HEK293 (cell line): ENCODE data around the gene GPHN.

Source experiments
- BCL11B ChIP-seq: fragments of 450-650 bp; formaldehyde crosslinking; IDR thresholded peaks from 2 replicates; pipeline ENCODE4 v1.5.1; 2016; ENCODE audit warnings: low read depth, missing biosample characterization, missing genetic modification characterization
- HOXA7 ChIP-seq: sonication (generic); formaldehyde crosslinking; IDR thresholded peaks from 2 replicates; pipeline ENCODE4 v1.8.1; 2022; ENCODE audit warnings: missing genetic modification reagents, borderline replicate concordance
- KLF16 ChIP-seq: fragments of 450-650 bp; formaldehyde crosslinking; IDR thresholded peaks from 2 replicates; pipeline ENCODE4 v1.5.1; 2017; ENCODE audit warnings: missing biosample characterization, missing genetic modification characterization
- SP3 ChIP-seq: fragments of 450-650 bp; formaldehyde crosslinking; IDR thresholded peaks from 2 replicates; pipeline ENCODE4 v1.5.1; 2016; ENCODE audit warnings: missing biosample characterization, missing genetic modification characterization
- ZBTB20 ChIP-seq: fragments of 450-650 bp; formaldehyde crosslinking; IDR thresholded peaks from 2 replicates; pipeline ENCODE4 v1.5.1; 2016; ENCODE audit warnings: missing biosample characterization, missing genetic modification characterization
- ZNF133 ChIP-seq: fragments of 450-650 bp; formaldehyde crosslinking; IDR thresholded peaks from 2 replicates; pipeline ENCODE4 v1.5.1; 2016; ENCODE audit warnings: missing biosample characterization, missing genetic modification characterization
- ZNF175 ChIP-seq: fragments of 450-650 bp; formaldehyde crosslinking; IDR thresholded peaks from 2 replicates; pipeline ENCODE4 v1.5.1; 2016; ENCODE audit warnings: missing biosample characterization, missing genetic modification characterization
- ZNF211 ChIP-seq: fragments of 450-650 bp; formaldehyde crosslinking; IDR thresholded peaks from 2 replicates; pipeline ENCODE4 v1.5.1; 2016; ENCODE audit warnings: low read depth, missing biosample characterization, missing genetic modification characterization
- ZNF221 ChIP-seq: fragments of 450-650 bp; formaldehyde crosslinking; IDR thresholded peaks from 2 replicates; pipeline ENCODE4 v1.5.1; 2017; ENCODE audit warnings: missing biosample characterization, missing genetic modification characterization, borderline replicate concordance
- ZNF311 ChIP-seq: fragments of 450-650 bp; formaldehyde crosslinking; IDR thresholded peaks from 2 replicates; pipeline ENCODE4 v1.5.1; 2017; ENCODE audit warnings: missing biosample characterization, missing genetic modification characterization, borderline replicate concordance
- ZNF423 ChIP-seq: fragments of 450-650 bp; formaldehyde crosslinking; IDR thresholded peaks from 2 replicates; pipeline ENCODE4 v1.5.1; 2016; ENCODE audit warnings: missing biosample characterization, missing genetic modification characterization
- ZNF48 ChIP-seq: fragments of 450-650 bp; formaldehyde crosslinking; IDR thresholded peaks from 2 replicates; pipeline ENCODE4 v1.5.1; 2016; ENCODE audit warnings: missing biosample characterization, missing genetic modification characterization
- ZNF501 ChIP-seq: fragments of 450-650 bp; formaldehyde crosslinking; IDR thresholded peaks from 2 replicates; pipeline ENCODE4 v1.5.1; 2016; ENCODE audit warnings: missing biosample characterization, missing genetic modification characterization
- ZNF514 ChIP-seq: fragments of 450-650 bp; formaldehyde crosslinking; IDR thresholded peaks from 2 replicates; pipeline ENCODE4 v1.5.1; 2016; ENCODE audit warnings: missing biosample characterization, missing genetic modification characterization
- ZNF548 ChIP-seq: fragments of 450-650 bp; formaldehyde crosslinking; IDR thresholded peaks from 2 replicates; pipeline ENCODE4 v1.5.1; 2016; ENCODE audit warnings: missing biosample characterization, missing genetic modification characterization
- ZNF600 ChIP-seq: fragments of 450-650 bp; formaldehyde crosslinking; IDR thresholded peaks from 2 replicates; pipeline ENCODE4 v1.5.1; 2016; ENCODE audit warnings: missing biosample characterization, missing genetic modification characterization
- ZNF626 ChIP-seq: fragments of 450-650 bp; sonication (Bioruptor Pico); formaldehyde crosslinking; IDR thresholded peaks from 2 replicates; pipeline ENCODE4 v1.5.1; 2018; ENCODE audit warnings: missing biosample characterization, missing genetic modification characterization, inconsistent platforms
- ZNF660 ChIP-seq: fragments of 450-650 bp; IDR thresholded peaks from 2 replicates; pipeline ENCODE4 v1.5.1; 2018; ENCODE audit warnings: missing biosample characterization, mild to moderate bottlenecking, missing genetic modification characterization
- ZNF76 ChIP-seq: fragments of 450-650 bp; formaldehyde crosslinking; IDR thresholded peaks from 2 replicates; pipeline ENCODE4; 2016; ENCODE audit warnings: low read depth, missing biosample characterization, missing genetic modification characterization, borderline replicate concordance
- ZNF777 ChIP-seq: fragments of 450-650 bp; formaldehyde crosslinking; IDR thresholded peaks from 2 replicates; pipeline ENCODE4 v1.5.1; 2017; ENCODE audit warnings: missing biosample characterization, missing genetic modification characterization, borderline replicate concordance
- ZNF785 ChIP-seq: fragments of 450-650 bp; formaldehyde crosslinking; IDR thresholded peaks from 2 replicates; pipeline ENCODE4 v1.5.1; 2016; ENCODE audit warnings: missing biosample characterization, missing genetic modification characterization
- ZNF837 ChIP-seq: fragments of 450-650 bp; formaldehyde crosslinking; IDR thresholded peaks from 2 replicates; pipeline ENCODE4 v1.5.1; 2016; ENCODE audit warnings: missing biosample characterization, missing genetic modification characterization
- TF ChIP-seq, protein P1 (sequence below): fragments of 450-650 bp; formaldehyde crosslinking; IDR thresholded peaks from 2 replicates; pipeline ENCODE4 v1.5.1; 2016; ENCODE audit warnings: missing biosample characterization, missing genetic modification characterization, borderline replicate concordance
- TF ChIP-seq, protein P2 (sequence below): fragments of 450-650 bp; formaldehyde crosslinking; IDR thresholded peaks from 2 replicates; pipeline ENCODE4 v1.5.1; 2016; ENCODE audit warnings: missing biosample characterization, missing genetic modification characterization
- TF ChIP-seq, protein P3 (sequence below): fragments of 450-650 bp; formaldehyde crosslinking; IDR thresholded peaks from 2 replicates; pipeline ENCODE4 v1.5.1; 2016; ENCODE audit warnings: missing biosample characterization, missing genetic modification characterization
- TF ChIP-seq, protein P4 (sequence below): fragments of 450-650 bp; formaldehyde crosslinking; IDR thresholded peaks from 2 replicates; pipeline ENCODE4 v1.5.1; 2016; ENCODE audit warnings: missing biosample characterization, missing genetic modification characterization
- TF ChIP-seq, protein P5 (sequence below): fragments of 450-650 bp; formaldehyde crosslinking; IDR thresholded peaks from 2 replicates; pipeline ENCODE4 v1.5.1; 2016; ENCODE audit warnings: missing biosample characterization, missing genetic modification characterization
- TF ChIP-seq, protein P6 (sequence below): fragments of 450-650 bp; formaldehyde crosslinking; IDR thresholded peaks from 2 replicates; pipeline ENCODE4 v1.5.1; 2016; ENCODE audit warnings: missing biosample characterization, missing genetic modification characterization, borderline replicate concordance
- TF ChIP-seq, protein P7 (sequence below): fragments of 450-650 bp; IDR thresholded peaks from 2 replicates; pipeline ENCODE4 v1.5.1; 2018; ENCODE audit warnings: missing biosample characterization, missing genetic modification characterization

Gene GPHN

DNA sequence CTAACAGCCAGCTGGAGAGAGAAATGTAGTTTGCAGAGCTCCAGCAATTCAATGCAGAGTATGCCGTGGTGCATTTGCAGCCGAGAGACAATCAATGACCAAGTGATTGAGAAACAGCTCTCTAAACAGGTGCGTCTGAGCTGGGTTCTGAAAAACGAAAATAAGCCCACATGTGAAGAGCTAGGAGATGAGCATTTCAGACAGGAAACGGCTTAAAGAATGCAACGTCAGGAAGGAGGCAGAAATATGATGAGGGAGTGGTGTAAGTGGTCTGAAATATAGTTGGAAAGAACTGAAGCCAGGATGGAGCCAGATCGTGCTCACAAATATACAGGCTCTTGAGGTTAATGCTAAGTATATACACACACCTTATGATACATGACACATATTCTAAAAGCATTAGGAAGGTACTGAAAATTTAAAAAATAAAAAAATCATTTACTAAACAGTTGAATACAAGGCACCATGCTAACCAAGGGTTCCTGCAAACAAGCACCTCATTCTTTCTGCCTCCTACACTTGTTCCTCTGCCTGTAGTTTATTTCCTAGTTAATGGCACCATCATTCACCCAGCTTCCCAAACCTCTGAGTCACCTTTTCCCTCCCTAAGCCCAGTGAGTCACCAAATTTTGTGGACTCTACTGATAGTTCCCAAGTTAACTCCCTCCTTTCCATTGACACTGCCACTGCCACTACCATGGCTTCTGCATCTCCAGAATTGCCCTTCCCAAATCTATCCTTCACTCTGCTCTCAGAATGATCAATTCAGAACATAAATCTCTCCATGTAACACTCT lies 679.0 kb downstream of the GPHN start (continued):
- TF ChIP-seq, protein P1, sequence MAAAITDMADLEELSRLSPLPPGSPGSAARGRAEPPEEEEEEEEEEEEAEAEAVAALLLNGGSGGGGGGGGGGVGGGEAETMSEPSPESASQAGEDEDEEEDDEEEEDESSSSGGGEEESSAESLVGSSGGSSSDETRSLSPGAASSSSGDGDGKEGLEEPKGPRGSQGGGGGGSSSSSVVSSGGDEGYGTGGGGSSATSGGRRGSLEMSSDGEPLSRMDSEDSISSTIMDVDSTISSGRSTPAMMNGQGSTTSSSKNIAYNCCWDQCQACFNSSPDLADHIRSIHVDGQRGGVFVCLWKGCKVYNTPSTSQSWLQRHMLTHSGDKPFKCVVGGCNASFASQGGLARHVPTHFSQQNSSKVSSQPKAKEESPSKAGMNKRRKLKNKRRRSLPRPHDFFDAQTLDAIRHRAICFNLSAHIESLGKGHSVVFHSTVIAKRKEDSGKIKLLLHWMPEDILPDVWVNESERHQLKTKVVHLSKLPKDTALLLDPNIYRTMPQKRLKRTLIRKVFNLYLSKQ (tag by site-specific recombination) = no peak
- TF ChIP-seq HOXA7 (CRISPR knock-in tag) (no peak), ZNF48 (tag by site-specific recombination) (no peak), ZNF311 (tag by site-specific recombination) (no peak), ZNF785 (tag by site-specific recombination) (no peak), ZNF175 (tag by site-specific recombination) (no peak), ZNF548 (no peak), ZNF76 (tag by site-specific recombination) (no peak), ZNF211 (tag by site-specific recombination) (no peak), ZNF501 (tag by site-specific recombination) (no peak), SP3 (tag by site-specific recombination) (no peak), ZNF837 (tag by site-specific recombination) (no peak), ZNF660 (tag by site-specific recombination) (no peak), ZNF221 (tag by site-specific recombination) (no peak), ZNF600 (tag by site-specific recombination) (peak; percentile 46; the same call in 1 of the 2 replicates), ZNF423 (tag by site-specific recombination) (no peak), ZNF514 (tag by site-specific recombination) (no peak), ZNF133 (tag by site-specific recombination) (no peak), BCL11B (no peak), KLF16 (no peak), ZBTB20 (no peak), ZNF626 (tag by site-specific recombination) (no peak), ZNF777 (tag by site-specific recombination) (no peak)
- TF ChIP-seq, protein P2, sequence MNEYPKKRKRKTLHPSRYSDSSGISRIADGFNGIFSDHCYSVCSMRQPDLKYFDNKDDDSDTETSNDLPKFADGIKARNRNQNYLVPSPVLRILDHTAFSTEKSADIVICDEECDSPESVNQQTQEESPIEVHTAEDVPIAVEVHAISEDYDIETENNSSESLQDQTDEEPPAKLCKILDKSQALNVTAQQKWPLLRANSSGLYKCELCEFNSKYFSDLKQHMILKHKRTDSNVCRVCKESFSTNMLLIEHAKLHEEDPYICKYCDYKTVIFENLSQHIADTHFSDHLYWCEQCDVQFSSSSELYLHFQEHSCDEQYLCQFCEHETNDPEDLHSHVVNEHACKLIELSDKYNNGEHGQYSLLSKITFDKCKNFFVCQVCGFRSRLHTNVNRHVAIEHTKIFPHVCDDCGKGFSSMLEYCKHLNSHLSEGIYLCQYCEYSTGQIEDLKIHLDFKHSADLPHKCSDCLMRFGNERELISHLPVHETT (tag by site-specific recombination) = no peak
- TF ChIP-seq, protein P3, sequence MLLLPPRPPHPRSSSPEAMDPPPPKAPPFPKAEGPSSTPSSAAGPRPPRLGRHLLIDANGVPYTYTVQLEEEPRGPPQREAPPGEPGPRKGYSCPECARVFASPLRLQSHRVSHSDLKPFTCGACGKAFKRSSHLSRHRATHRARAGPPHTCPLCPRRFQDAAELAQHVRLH (tag by site-specific recombination) = no peak
- TF ChIP-seq, protein P4, sequence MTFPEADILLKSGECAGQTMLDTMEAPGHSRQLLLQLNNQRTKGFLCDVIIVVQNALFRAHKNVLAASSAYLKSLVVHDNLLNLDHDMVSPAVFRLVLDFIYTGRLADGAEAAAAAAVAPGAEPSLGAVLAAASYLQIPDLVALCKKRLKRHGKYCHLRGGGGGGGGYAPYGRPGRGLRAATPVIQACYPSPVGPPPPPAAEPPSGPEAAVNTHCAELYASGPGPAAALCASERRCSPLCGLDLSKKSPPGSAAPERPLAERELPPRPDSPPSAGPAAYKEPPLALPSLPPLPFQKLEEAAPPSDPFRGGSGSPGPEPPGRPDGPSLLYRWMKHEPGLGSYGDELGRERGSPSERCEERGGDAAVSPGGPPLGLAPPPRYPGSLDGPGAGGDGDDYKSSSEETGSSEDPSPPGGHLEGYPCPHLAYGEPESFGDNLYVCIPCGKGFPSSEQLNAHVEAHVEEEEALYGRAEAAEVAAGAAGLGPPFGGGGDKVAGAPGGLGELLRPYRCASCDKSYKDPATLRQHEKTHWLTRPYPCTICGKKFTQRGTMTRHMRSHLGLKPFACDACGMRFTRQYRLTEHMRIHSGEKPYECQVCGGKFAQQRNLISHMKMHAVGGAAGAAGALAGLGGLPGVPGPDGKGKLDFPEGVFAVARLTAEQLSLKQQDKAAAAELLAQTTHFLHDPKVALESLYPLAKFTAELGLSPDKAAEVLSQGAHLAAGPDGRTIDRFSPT (tag by site-specific recombination) = peak; percentile 58; the same call in 1 of the 2 replicates
- TF ChIP-seq, protein P5, sequence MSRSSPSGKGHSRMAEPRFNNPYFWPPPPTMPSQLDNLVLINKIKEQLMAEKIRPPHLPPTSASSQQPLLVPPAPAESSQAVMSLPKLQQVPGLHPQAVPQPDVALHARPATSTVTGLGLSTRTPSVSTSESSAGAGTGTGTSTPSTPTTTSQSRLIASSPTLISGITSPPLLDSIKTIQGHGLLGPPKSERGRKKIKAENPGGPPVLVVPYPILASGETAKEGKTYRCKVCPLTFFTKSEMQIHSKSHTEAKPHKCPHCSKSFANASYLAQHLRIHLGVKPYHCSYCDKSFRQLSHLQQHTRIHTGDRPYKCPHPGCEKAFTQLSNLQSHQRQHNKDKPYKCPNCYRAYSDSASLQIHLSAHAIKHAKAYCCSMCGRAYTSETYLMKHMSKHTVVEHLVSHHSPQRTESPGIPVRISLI (tag by site-specific recombination) = no peak
- TF ChIP-seq, protein P6, sequence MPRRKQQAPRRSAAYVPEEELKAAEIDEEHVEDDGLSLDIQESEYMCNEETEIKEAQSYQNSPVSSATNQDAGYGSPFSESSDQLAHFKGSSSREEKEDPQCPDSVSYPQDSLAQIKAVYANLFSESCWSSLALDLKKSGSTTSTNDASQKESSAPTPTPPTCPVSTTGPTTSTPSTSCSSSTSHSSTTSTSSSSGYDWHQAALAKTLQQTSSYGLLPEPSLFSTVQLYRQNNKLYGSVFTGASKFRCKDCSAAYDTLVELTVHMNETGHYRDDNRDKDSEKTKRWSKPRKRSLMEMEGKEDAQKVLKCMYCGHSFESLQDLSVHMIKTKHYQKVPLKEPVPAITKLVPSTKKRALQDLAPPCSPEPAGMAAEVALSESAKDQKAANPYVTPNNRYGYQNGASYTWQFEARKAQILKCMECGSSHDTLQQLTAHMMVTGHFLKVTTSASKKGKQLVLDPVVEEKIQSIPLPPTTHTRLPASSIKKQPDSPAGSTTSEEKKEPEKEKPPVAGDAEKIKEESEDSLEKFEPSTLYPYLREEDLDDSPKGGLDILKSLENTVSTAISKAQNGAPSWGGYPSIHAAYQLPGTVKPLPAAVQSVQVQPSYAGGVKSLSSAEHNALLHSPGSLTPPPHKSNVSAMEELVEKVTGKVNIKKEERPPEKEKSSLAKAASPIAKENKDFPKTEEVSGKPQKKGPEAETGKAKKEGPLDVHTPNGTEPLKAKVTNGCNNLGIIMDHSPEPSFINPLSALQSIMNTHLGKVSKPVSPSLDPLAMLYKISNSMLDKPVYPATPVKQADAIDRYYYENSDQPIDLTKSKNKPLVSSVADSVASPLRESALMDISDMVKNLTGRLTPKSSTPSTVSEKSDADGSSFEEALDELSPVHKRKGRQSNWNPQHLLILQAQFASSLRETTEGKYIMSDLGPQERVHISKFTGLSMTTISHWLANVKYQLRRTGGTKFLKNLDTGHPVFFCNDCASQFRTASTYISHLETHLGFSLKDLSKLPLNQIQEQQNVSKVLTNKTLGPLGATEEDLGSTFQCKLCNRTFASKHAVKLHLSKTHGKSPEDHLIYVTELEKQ = no peak
- TF ChIP-seq, protein P7, sequence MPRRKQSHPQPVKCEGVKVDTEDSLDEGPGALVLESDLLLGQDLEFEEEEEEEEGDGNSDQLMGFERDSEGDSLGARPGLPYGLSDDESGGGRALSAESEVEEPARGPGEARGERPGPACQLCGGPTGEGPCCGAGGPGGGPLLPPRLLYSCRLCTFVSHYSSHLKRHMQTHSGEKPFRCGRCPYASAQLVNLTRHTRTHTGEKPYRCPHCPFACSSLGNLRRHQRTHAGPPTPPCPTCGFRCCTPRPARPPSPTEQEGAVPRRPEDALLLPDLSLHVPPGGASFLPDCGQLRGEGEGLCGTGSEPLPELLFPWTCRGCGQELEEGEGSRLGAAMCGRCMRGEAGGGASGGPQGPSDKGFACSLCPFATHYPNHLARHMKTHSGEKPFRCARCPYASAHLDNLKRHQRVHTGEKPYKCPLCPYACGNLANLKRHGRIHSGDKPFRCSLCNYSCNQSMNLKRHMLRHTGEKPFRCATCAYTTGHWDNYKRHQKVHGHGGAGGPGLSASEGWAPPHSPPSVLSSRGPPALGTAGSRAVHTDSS (tag by site-specific recombination) = no peak
